HG02970 (cell line): ENCODE data around the gene RYR2.

Source experiments
- ATAC-seq: cut with Tn5 transposase; IDR thresholded peaks from one replicate; pipeline ENCODE4 v1.9.1; 2021; ENCODE audit warnings: mild to moderate bottlenecking, moderate library complexity, moderate number of reproducible peaks; ENCODE audit not compliant: unreplicated experiment, low FRiP score

The RYR2 gene

GRCh38 chr1:237041795-237042525 is at the start of gene RYR2:
TSS of gene RYR2 (plus strand) at chr1:237042184. CDS start at chr1:237042522, 338 bp downstream.
- ATAC-seq, result no peak

- ATAC-seq, result no peak
Measured at GRCh38 chr1:236992449-236992848, 49.5 kb upstream of the RYR2 start.

DNA sequence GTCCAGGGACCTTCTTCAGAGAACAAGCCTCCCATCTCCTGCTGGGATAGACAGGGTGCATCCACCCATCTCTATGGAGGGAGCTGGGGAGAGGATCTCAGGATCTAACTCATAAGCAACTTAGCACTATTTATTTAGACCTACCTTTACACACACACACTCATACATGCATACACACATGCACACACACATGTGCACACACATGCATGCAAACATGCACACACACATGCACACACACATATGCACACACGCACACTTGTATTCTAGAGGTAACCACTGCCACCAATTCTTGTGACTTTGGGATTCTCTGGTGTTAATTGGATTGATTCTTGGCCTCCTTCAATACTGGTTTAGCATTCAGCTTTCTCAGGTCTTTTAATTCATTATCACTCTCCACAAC is 47.5 kb upstream of the RYR2 start:
- no peak for ATAC-seq

DNA sequence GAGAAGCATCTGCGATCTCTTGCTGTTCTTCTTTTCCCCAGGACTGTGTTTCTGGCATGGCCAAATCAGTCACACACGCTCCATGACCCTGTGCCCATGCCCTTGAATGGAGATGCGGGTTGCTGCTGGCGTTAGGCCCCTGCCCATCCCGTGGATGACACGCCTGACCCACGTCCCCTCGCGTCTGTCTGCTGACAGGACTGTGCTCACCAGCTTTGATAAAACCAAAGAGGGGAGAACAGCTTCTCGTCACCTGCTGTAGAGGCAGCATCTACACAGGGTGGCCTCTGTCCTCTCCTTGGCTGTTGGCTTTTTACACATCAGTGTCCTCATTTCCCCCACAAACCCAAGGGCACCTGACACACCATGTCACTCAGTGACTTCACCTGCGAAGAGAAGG is 44.6 kb upstream of the RYR2 start:
- ATAC-seq, result no peak

- no peak for ATAC-seq
Measured at GRCh38 chr1:236997882-236998281, 44.1 kb upstream of the RYR2 start.

DNA sequence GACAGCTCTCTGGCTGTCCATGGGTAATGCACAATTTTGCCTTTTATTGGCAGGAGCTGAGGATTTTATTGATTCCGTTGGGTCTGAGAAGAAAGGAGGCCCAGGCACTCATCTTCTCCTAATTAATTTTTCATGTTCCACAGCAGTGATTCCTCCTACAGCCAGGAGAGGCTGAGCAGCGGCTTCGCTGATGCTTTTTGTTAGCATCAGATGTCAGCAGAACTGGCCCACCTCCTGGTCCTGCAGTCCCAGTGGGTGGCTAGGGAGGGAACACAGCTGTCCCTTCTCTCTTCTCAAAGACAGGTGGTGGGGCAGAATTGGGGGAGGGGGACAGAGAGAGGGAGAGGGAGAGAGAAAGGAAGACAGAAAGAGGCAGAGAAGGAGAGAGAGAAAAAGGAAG is 43.4 kb upstream of the RYR2 start:
- ATAC-seq, result no peak

DNA sequence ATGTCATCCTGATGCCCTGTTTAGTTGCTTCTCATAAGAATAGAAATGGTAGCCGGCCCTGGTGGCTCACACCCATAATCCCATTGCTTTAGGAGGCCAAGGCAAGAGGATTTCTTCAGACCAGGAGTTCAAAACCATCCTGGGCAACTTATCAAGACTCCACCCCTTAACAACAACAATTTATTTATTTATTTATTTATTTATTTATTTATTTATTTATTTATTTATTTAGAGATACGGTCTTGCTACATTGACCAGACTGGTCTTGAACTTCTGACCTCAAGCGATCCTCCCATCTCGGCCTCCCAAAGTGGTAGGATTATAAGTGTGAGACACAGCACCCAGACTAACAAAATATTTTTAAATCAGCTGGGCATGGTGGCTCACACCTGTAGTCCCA is 41.8 kb upstream of the RYR2 start:
- ATAC-seq, result no peak

GRCh38 chr1:237003516-237003915 is 38.5 kb upstream of the RYR2 start:
- ATAC-seq, result no peak

DNA sequence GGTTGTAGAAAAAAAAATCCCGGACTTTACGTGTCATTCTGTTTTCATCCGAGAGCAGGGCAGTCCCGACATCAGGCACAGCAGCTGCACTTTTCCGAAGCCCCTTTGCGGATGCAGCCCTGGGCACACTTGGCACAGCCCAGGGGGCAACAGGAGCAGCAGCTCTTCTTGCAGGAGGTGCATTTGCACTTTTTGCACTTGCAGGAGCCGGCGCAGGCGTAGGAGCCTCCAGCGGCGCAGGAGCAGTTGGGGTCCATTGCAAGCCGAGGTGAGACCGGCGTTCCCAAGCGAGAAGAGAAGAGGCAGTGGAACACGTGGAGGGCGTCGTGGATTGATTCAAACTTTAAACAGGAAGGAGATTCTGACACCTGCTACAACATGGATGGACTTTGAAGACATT is 37.9 kb upstream of the RYR2 start, which contains the start of gene MT1HL1:
TSS of gene MT1HL1 (minus strand) at position 326 of the 400 bp plus-strand sequence. CDS start at position 257, 69 bp downstream.
- ATAC-seq, result no peak

DNA sequence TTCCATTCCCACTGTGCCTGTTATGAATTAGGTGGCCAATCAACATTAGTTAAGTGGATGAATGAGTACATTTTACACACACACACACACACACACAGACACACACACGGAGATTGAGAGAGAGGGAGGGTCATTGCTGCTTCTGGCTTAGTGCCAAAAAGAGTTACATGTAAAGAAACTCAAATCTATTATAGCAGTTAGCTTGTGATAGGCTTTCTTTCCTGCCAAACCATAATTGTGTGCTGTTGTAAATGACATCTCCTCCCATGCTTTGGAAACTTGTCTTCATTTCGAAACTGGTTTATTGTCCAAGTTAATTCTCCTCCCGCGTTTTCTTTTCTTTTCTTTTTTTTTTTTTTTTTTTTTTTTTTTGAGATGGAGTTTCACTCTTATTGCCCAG is 36.3 kb upstream of the RYR2 start:
- no peak for ATAC-seq

- no peak for ATAC-seq
Measured at GRCh38 chr1:237007147-237007881, 34.7 kb upstream of the RYR2 start.

DNA sequence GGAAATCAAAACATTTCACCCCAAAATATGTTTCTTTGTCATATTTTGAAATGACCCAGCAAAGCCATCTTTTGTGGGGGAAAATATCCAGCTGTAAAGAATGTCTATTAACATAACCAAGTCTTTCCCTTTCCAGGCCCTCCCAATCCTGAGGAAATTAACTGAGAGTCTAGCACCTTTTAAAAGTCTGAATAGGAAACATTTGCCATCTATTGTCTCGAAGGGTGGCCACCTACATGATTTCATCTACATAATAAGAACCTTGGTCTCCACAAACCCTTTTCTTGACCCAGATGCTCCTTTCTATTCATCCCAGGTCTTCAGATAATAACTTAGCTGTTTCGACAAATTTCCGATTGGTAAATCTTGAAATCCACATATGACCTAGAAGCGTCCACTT is 32.4 kb upstream of the RYR2 start:
- no peak for ATAC-seq

DNA sequence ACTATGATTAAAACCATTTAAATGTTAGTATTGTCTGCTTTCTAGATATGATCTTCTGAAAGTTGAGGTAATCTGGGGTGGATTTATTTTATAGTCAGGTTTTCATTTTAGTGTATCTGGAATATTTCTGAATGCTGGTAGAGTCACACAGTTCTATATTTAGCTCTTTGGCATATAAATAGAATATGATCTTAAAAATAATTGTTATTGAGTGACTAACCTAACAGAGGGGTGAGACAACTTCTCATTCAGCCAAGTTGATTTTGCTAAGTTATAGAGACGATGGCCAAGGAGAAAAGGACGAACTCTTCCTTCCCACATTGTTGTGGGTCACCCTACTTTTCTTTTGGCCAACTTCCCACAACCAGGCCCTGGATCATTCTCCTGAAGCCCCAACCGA is 30.6 kb upstream of the RYR2 start:
- ATAC-seq, result no peak

- no peak for ATAC-seq
Measured at GRCh38 chr1:237012361-237012760, 29.6 kb upstream of the RYR2 start.

DNA sequence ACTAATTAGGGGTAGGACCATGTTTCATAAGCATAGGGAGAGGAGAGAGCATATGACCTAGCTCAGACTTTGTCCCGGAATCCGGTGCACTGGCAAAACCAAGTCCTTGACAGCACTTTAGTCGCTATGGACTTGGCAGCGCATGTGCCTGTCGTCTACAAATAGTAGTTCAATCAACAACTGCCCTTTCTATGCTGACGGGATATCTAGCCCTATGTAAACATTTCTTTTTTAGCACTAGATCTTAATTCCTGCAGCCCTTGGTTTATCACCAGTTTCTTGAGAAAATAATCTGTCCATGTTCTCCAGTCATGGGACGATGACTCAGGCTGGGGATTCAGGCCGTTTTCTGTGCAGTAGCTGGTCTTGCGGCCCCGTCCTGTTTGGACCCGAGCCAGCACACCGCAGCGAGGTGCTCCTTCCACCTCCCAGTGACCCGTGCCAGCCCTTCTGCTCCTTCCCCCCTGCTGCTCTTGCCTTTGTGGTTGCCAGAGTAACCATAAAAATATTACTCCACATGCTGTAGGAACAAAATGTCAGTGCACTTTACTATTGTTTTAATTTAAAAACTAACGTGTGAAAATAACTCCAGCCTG is 29.1 kb upstream of the RYR2 start:
- ATAC-seq, result no peak

- ATAC-seq, result no peak
Measured at GRCh38 chr1:237013608-237014007, 28.4 kb upstream of the RYR2 start.

DNA sequence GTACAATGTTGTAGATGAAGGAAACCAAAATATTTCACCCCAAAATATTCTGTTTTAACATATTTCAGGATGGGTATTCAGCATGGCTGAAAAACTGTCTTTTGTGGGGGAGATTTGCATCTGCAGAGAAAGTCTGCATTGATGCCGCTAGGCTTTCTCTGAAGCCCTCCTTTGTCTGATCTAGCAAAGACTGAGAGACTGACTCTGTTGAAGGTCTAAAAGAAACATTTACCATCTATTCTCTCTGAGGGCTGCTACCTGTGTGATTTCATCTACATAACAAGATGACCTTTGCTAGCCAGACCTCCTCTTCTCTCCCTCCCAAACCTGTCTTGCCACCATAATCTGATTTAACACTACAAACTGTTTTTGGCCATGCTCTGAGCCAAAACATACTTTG is 25.4 kb upstream of the RYR2 start:
- no peak for ATAC-seq

DNA sequence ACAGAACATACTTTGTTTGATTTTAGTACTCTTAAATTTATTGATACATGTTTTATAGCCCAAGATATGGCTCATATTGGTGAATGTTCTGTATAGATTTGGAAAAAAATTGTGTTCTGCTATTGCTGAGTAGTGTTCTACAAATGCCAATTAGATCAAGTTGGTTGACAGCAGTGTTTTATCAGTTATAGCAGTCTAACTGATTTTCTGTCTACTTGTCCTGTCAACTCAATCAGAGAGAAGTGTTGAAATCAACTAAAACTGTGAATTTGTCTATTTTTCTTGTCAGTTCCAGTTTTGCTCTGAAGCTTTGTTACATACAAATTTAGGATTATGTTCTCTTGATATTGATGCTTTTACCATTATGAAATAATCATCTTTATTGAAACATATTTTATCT is 23.1 kb upstream of the RYR2 start:
- ATAC-seq, result no peak

DNA sequence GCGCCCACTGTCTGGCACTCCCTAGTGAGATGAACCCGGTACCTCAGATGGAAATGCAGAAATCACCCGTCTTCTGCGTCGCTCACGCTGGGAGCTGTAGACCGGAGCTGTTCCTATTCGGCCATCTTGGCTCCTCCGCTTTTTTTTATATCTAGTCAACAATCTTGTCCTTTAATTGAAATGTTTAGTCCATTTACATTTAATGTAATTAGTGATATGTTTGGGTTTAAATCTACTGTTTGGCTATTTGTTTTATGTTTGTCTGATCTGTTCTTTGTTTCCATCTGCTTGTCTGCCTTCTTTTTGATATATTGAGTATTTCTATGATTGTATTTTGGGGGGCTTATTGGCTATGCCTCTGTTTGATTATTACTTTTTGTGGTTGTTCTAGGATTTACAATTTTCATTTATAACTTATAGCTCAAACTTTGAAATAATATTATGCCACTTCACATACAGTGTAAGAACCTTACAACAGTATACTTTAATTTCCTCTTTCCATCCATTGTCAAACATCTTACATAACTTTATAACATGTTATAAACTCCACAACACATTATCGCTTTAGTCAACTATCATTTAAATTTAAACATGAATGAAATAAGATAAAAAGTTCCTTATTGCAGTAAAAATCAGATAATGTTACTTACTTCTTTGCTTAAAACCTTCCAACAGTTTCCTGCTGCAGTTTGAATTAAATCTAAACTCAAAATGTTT is 16.5 kb upstream of the RYR2 start:
- no peak for ATAC-seq

DNA sequence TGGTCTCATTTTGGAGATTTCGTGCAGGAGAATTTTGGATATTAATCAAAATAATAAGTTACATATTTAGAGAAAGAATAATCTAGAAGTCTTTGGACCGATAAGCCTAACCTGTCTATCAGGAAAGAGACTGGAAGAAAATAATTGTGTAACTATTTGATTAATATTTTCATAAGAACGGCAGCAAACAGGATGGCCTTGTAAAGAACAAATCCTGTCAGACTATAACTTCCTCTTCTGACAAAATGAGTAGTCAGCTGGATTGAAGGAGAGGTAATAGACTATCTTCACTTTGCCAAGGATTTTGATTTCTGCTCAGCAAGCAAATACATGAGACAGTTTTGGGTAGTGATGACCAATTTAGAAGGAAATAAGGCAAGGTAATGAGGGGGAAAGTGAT is 12.7 kb upstream of the RYR2 start:
- ATAC-seq, result no peak
